GM18511 (cell line): ENCODE data around the gene UNC13D.
"Not testable (repeated sequence)": the region's sequence is repeated elsewhere in the genome, so short reads cannot be mapped to it uniquely, and the experiment has no call there.

Source experiments
- ATAC-seq: cut with Tn5 transposase; IDR thresholded peaks from one replicate; pipeline ENCODE4 v1.9.1; 2021; ENCODE audit warnings: mild to moderate bottlenecking, moderate library complexity; ENCODE audit not compliant: unreplicated experiment

Gene UNC13D

DNA sequence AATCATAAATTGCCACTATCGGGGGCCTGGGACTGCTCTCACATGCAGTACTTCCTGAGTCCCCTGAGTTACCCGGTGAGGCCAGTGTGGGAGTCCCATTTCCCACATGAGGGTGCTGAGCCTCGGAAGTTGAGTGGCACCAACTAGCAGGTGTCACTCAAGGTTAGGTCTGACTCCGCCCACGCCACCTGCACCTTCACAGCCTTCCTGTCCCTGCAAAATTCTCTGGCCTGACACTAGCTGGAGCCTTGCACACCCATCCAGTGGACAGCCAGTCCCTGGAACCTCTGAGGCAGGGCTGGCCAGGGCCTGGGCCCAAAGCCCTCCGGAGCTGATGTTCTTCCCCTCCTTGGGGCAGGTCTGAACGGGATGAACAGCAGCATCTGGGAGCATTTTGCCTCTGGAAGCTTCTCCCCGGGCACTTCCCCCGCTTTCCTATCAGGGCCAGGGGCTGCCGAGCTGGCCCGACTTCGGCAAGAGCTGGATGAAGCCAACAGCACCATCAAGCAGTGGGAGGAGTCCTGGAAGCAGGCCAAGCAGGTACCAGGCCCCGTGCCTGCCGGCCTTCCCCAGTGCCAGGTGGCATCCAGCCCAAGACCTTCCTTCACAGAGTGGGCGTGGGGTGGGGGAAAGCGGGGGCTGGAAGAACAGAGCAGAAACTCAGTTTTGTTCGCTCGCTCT is 21.9 kb downstream of the UNC13D start:
- ATAC-seq: no peak

DNA sequence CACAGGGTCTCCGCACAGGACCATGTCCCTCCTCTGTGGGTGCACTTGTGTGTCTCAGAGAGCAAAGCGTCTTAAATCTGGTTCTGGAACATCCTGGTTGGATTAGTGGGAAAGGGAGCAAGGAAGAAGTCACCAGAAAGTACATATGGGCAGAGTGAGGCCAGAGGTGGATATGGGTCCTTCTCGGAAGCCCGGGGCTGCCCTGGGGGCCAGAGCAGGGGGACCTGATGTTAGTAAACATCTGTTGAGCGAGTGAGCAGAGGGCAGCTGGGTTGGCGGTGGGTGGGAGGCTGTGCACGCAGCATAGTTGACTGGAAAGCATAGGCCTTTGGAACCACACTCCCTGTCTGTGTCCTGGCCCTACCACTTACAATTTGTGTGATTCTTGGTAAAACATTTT is 22.7 kb downstream of the UNC13D start:
- ATAC-seq: no peak

DNA sequence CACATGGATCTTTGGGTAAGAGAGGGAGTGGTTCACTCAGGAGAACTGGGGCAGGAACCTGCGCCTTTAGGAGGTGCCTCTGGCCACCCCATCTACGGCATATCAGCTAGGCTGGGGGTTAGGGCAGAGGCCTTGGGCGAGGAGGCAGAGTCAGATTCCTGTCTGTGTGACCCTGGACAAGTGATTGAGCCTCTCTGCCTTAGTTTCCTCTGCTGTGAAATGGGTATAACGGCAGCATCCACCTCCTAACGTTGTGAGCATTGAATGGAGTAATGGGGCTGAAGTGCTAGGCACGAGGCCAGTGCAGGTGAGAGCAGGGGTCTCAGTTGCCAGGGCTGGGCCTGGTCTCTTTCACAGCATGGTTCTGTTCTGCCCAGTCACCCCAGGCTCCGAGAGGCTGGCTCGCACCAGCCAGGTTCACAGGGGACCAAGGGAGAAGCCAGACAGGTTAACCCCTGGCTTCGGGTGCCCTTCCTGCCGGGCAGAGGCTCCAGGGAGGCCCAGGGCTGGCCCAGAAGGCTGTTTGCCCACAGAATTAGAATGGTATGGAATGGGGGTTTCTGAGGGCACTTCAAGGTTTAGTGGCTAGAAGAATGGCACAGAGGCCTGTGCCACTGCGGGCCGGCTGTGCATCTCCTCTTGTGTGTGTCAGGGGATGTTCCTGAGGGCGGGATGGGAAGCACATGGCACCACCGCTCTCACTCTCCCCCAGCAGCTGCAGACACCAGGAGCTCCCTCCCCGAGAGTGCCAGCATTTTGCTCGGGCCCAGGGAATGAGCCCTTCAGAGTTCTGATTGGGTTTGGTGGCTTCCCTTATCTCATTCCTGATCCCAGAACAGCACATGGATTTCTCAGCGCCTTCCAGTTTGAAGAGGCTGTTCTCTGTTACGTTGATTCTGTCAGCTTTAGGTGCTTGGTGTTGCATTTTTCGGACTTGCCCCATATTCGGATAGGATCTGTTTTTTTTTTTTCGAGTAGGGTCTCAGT is 23.8 kb downstream of the UNC13D start:
- ATAC-seq: no peak

DNA sequence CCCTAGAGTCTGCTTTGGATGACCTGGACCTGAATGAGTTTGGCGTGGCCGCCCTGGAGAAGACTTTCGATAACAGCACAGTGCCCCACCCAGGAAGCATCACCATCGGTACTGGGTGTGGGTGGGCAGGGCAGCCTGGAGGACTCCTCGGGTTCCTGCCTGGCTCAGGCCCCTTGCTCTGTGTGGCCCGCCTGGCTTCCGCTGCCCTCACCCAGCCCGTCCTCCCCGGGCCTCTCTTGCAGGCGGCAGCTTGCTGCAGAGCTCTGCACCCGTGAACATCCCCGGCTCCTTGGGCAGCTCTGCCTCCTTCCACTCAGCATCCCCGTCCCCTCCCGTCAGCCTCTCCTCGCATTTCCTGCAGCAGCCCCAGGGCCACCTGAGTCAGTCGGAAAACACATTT is 24.5 kb downstream of the UNC13D start:
- no peak for ATAC-seq

DNA sequence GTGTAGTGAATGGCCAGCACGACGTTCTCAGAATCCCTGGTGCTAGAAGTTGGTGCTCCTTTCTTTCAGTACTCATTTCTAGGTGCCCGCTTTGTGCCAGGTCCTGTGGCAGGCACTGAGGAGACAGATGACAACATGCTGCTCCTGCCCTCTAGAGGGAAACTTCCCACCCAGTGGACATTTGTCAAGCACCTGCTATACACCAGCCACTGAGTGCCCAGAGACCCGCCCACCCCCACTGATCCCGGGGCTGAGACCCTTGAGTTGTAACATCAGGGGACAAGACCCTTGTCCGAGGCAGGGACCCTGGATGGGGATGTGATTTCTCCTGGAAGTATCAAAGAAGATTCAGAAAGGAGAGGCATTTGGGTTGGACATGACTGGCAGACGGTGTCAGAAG is 25.1 kb downstream of the UNC13D start:
- ATAC-seq: no peak

DNA sequence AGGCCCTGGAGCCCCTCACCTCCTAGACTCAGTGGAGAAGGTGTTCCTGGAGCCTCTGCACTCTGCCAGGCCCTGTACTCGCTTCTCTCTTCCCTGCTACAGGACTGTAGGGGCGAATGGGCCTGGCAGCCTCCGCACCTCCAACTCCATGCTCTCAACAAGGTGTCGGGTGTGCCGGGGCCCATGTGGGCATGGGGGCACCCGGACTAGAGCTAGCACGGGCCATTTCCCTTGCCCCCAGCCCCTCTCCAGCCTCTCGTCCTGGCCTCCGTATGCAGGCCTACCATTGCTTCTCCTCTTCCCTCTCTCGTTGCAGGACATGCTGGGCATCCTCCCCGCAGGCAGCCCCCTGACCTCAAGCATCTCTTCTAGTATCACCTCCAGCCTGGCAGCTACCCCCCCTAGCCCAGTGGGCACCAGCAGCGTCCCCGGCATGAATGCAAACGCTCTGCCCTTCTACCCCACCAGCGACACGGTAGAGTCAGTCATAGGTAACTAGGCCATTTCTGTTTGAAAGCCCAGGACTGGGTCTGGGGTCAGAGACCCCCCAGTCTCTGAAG is 25.8 kb downstream of the UNC13D start:
- ATAC-seq: no peak

DNA sequence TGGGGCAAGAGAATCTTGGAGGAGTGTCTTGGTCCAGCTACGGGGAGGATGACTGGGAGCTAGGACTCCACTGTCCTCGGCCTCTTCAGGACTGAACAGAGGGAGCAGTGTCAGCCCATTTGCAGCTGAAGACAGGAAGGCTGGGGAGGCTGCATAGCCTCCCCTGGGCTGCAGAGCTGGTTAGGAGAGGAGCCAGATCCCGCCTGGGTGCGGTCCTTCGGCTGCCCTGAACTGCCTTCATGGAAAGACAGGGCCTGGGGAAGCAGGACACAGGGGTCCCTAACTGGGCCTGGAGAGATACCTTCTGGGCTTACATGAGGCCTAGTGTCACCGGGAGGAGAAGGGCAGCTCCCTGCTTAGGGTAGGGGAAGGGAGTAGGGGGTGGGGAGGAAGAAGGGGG is 26.6 kb downstream of the UNC13D start:
- ATAC-seq: no peak

DNA sequence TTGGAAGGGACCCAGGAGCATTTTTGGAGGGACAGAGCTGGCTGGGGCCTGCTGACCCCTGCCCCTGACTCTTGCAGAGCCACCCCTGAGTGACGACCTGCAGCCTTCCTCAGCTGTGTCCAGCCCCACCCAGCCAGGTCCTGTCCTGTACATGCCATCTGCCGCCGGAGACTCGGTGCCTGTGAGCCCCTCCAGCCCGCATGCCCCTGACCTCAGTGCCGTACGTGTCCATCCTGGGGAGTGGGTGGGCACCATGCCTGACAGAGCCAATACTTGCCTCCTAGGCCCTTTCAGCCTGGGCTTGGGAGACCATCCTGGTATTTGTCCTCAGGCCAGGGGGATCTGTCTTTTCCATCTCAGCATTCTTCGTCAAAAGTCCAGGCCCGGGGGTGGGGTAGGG is 27.5 kb downstream of the UNC13D start:
- no peak for ATAC-seq

DNA sequence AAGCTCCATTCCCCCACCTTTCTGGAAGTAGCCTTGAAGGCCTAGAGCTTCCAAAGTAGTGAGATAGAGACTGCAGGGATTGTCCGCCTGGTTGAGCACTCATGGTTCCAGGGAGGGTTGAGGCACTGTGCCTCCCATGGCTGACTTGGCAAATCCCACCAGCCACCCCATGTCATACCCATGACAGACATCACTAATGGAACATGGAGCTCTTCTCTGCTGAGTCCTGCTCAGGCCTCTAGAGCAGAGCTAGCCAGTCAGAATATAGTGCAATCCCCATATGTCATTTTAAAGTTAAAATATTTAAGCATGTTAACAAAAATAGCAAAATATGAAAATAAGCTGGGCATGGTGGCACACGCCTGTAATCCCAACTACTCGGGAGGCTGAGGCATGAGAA is 28.8 kb downstream of the UNC13D start:
- no peak for ATAC-seq

DNA sequence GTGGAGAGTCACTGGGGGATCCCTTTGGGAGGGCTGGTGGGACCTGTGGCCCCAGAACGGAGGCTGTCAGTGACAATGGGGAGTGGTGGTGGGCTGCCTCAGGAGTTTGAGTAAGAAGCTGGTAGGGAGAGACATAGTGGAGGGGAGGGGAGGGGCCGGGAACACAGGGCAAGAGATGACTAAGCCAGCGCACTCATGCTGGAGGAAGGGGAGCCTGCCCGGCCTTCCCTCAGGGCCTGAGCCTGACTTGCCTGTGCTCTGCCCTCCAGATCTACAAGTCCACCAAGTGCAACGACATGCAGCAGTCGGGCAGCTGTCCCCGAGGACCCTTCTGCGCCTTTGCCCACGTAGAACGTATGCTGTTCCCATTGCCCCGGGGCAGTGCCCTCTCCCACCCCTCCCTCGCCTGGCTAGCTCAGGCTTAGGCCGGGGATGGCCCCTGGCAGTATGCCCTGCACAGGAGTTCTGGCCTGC is 29.3 kb downstream of the UNC13D start:
- no peak for ATAC-seq

DNA sequence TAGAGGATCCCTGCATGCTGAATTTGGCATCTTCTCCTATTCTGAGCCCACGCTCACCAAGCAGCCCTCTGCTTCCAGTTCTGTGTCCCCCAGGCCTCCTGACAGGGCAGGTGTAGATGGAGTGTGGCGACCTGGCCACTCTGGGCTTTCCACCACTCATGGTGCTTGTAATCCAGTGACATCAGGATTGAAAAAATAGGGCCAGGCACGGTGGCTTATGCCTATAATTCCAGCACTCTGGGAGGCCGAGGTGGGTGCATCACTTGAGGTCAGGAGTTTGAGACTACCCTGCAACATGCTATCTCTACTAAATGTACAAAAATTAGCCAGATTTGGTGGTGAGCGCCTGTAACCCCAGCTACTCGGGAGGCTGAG is 30.2 kb downstream of the UNC13D start:
- ATAC-seq: no peak

DNA sequence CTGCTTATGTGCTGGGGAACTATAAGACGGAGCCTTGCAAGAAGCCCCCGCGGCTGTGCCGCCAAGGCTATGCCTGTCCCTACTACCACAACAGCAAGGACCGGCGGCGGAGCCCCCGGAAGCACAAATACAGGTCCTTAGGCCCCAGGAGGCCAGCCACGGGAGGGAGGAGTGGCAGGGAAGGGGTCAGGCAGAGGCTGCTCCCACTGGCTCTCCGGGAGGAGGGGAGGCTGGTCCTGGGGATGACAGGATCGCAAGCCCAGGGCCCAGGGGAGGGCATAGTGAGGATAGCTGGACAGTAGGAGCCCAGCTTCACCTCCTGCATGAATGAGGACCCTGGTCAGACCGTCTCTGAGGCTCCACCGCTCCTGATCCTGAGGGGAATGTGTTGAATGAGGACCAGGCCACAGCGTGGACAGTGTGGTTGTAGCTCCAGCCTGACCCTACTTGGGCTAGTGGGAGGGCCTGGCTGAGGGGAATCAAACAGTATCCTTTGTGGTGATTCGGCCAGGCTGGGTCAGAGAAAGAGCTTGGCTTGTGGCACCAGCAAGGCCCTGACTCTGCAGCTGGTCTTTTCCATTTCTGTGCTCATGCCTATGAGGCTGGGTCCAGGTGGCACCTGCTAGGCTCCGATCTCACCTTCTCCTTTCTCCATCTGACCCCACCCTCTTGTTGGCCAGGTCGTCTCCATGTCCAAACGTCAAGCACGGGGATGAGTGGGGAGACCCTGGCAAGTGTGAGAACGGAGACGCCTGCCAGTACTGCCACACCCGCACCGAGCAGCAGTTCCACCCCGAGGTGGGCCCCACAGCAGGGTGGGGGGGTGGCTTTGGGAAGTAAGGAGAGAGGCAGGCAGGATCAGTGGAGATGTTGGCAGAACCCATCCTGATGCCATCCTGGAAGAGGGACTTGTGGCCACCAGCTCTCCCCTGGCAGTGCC is 30.9 kb downstream of the UNC13D start:
- ATAC-seq: no peak

DNA sequence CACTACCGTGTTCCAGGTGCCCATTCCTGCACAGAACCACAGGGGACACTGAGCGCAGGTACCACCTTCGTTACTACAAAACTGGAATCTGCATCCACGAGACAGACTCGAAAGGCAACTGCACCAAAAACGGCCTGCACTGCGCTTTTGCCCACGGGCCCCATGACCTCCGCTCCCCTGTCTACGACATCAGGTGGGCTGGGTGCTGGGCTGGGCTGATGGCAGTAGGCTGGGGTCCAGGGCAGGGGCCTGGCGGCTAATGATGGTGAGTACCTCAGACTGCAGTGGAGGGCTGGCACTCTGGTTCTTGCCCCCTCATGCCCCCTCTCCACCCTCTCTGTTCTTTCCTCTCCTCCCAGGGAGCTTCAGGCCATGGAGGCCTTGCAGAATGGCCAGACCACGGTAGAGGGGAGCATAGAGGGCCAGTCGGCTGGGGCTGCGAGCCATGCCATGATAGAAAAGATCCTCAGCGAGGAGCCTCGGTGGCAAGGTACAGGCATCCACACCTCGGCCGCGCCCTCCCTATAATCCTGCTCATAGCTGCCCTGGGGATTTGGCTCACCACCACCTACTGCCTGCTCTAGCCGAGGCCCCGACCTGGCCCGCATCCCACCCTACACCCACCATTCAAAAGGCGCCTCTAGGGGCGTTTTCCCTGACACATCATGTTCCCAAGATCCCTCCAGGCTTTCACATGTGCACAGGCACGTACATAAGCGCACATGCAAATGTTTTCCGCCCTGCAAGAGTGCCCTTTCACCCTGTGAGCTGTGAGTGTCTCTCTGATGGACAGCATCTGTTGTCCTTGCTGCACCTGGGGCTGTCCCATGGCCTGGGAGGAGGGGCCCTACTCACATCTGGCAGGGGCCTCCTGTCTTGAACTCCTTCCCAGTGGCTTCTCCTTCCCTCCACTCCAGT is 31.8 kb downstream of the UNC13D start:
- no peak for ATAC-seq

DNA sequence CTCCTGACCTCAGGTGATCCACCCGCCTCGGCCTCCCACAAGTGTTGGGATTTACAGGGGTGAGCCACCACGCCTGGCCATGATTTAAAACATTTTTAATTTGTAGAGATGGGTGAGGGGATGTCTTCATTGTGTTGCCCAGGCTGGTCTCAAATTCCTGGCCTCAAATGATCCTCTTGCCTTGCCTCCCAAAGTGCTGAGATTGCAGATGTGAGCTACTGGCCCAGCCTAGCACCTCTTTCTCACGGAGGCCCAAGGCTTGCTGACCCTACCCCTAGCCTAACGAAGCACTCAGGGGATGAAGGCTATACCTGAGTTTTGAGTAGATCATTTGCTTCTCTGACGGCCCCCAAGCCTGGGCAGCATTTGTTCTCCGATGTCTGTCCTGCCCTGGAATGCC is 33.0 kb downstream of the UNC13D start:
- ATAC-seq: no peak

DNA sequence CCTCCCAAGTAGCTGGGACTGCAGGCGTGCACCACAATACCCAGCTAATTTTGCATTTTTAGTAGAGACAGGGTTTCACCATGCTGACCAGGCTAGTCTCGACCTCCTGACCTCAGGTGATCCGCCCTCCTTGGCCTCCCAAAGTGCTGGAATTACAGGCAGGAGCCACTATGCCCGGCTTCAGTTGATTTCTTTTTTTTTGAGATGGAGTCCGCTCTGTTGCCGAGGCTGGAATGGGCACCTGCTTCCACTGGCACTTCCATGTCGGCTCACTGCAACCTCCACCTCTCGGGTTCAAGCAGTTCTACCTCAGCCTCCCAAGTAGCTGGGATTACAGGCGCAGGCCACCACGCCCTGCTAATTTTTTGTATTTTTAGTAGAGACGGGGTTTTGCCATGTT is 33.4 kb downstream of the UNC13D start:
- ATAC-seq: not testable (repeated sequence)

DNA sequence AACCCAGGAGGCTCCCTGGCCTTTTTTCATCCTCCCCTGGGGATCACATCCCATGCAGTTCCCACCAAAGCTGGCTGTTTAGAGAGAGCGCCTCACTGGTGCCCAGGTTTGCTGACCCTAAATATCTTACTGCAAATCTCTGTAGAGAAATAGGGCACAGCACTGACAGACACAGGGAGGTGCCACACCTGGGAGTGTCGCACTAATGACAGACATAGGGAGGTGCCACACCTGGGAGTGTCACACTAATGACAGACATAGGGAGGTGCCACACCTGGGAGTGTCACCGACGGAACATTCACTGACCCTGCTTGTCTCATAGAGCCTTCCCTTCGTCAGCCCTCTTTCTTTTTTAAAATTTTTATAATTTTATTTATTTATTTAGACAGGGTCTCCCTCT is 34.0 kb downstream of the UNC13D start:
- no peak for ATAC-seq

DNA sequence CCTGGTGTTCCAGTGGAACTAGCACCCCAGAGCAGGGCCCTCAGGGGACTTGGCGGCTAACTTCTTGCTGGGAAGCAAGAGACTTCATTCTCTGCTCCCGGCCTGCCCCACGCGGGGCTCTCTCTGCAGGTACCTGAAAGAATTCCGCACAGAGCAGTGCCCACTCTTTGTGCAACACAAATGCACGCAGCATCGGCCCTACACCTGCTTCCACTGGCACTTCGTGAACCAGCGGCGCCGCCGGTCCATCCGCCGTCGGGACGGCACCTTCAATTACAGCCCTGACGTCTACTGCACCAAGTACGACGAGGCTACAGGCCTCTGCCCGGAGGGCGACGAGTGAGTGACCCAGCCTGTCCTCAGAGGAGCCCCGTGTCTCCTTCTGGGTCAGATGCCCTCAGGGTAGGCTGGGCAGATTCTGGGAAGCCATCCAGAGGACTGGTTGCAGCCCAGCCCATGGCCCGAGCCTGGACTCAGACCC is 34.5 kb downstream of the UNC13D start:
- no peak for ATAC-seq

DNA sequence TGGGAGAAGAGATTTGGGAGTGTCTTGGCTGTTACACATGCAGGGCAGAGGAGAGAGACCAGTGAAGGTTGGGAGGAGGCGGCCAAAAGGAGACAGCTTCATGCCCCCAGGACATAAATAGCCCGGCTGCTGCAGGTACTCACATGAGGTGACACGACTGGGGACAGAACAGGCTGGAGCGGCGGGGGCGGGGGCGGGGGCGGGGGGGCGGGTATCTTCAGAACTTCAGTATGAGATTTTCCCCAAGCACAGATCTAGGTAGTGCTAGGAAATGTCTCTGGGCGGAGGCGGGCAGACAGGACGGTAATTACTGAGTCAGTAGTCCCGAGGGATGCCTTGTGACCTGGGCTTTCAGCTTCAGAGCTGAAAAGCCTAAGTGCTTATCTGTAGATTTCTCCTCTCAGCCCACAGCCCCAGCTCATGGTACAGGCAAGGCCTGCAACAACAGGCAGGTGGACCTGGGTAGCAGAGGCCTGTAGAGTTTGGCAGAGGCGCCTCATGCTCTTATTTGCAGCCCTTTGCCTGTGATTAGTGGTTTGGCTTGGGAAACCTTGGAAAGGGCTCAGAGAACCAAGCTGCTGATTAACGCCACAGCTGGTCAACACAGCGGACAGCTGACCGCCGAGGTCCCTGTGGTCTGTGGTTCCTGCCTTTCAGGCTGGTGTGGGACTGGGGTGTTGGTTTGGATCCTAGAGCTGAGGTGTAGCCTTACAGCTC is 35.1 kb downstream of the UNC13D start:
- ATAC-seq: peak; percentile 70

DNA sequence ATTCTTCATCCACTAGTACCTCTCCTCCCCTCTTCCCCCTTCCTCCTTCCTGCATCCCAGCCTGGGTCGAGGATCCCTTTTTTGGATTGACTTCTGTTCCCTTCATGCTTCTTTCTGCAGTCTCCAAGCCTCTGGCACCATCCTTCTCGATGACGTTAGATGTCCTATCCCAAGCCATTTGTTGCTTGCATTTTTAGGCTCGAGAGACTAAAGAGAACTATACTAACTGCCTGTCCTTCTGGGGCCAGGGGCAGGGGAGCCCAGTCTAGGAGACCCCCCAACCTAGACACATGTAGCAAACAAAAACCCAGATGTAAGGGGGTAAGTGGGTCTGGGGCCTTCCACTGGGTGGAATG is 35.7 kb downstream of the UNC13D start:
- ATAC-seq: no peak
